Measurements from ENCODE around the gene FGFBP3.
"Not testable (repeated sequence)": the region's sequence is repeated elsewhere in the genome, so short reads cannot be mapped to it uniquely, and the experiment has no call there.

FGFBP3 gene

GRCh38 chr10:91901784-91902677 lies 7.3 kb downstream of the FGFBP3 start:
- peak; percentile 27 for DNase-seq (ENCODE audit: low read depth)

- no peak for DNase-seq (ENCODE audit: low read depth)
These were observed 11.9 kb downstream of the FGFBP3 start for GRCh38 chr10:91897421-91897820.

GRCh38 chr10:91896212-91896756 lies 13.0 kb downstream of the FGFBP3 start:
- DNase-seq (ENCODE audit: low read depth) = no peak

GRCh38 chr10:91894261-91894685 lies 15.0 kb downstream of the FGFBP3 start:
- not testable (repeated sequence) for DNase-seq (ENCODE audit: low read depth)

- DNase-seq (ENCODE audit: low read depth) = no peak
These were observed 16.2 kb downstream of the FGFBP3 start for GRCh38 chr10:91893051-91893450.

GRCh38 chr10:91891125-91892001 lies 17.9 kb downstream of the FGFBP3 start:
- no peak for DNase-seq (ENCODE audit: low read depth)

GRCh38 chr10:91887272-91888076 lies 21.8 kb downstream of the FGFBP3 start:
- no peak for DNase-seq (ENCODE audit: low read depth)

GRCh38 chr10:91886954-91887271 lies 22.4 kb downstream of the FGFBP3 start:
- no peak for DNase-seq (ENCODE audit: low read depth)

GRCh38 chr10:91885362-91886079 lies 23.8 kb downstream of the FGFBP3 start:
- no peak for DNase-seq (ENCODE audit: low read depth)

GRCh38 chr10:91884536-91884935 lies 24.8 kb downstream of the FGFBP3 start:
- no peak for DNase-seq (ENCODE audit: low read depth)

GRCh38 chr10:91883549-91884444 lies 25.5 kb downstream of the FGFBP3 start:
- DNase-seq (ENCODE audit: low read depth) = no peak

GRCh38 chr10:91880310-91880709 lies 29.0 kb downstream of the FGFBP3 start:
- no peak for DNase-seq (ENCODE audit: low read depth)

GRCh38 chr10:91879515-91880170 lies 29.6 kb downstream of the FGFBP3 start:
- DNase-seq (ENCODE audit: low read depth) = no peak

- DNase-seq (ENCODE audit: low read depth) = no peak
These were observed 33.5 kb downstream of the FGFBP3 start for GRCh38 chr10:91875779-91876178.

- no peak for DNase-seq (ENCODE audit: low read depth)
These were observed 34.1 kb downstream of the FGFBP3 start for GRCh38 chr10:91875156-91875555.

- DNase-seq (ENCODE audit: low read depth) = no peak
These were observed 43.7 kb downstream of the FGFBP3 start for GRCh38 chr10:91865562-91866081.

GRCh38 chr10:91864744-91865143 lies 44.5 kb downstream of the FGFBP3 start:
- no peak for DNase-seq (ENCODE audit: low read depth)

- DNase-seq (ENCODE audit: low read depth) = no peak
These were observed 45.2 kb downstream of the FGFBP3 start for GRCh38 chr10:91864099-91864498.

GRCh38 chr10:91860885-91861284 lies 48.4 kb downstream of the FGFBP3 start:
- DNase-seq (ENCODE audit: low read depth) = no peak

Measured in activated T-helper 9 cell treated with anti-CD3 and anti-CD28 coated beads, Interleukin-2, amount 50 U/mL, for 16 hours (primary cell).